Measurements from ENCODE around the gene SDHAF1.
"Not testable (repeated sequence)": the region's sequence is repeated elsewhere in the genome, so short reads cannot be mapped to it uniquely, and the experiment has no call there.

SDHAF1 gene

GRCh38 chr19:36028313-36029041, 33.5 kb downstream of the SDHAF1 start:
- no peaks in the 10 kb centered on the region for H3K9me3 ChIP-seq (ENCODE audit: insufficient read depth, low read depth, low read length)
- H3K27me3 ChIP-seq (ENCODE audit: insufficient read depth, low read length) = no peaks in the 10 kb centered on the region; the same call in 1 of the 2 replicates
- no peak overlapping the region for H3K4me3 ChIP-seq (ENCODE audit: low read length)
- H3K4me1 ChIP-seq (ENCODE audit: insufficient read depth, low read length) = no peaks in the 10 kb centered on the region
- no peak overlapping the region for H3K9ac ChIP-seq (ENCODE audit: low read depth, low read length)
- H3K36me3 ChIP-seq (ENCODE audit: insufficient read depth, low read depth, low read length) = peaks cover 14% of the 10 kb centered on the region
- no peak overlapping the region for H3K27ac ChIP-seq (ENCODE audit: low read length)

- Histone ChIP-seq H3K9ac (ENCODE audit: low read depth, low read length) (no peak overlapping the region), H3K27me3 (ENCODE audit: insufficient read depth, low read length) (peaks cover 5% of the 10 kb centered on the region; the same call in 1 of the 2 replicates), H3K36me3 (ENCODE audit: insufficient read depth, low read depth, low read length) (0 out of 2 replicates have a peak, but pooled peaks cover 4% of the 10 kb centered on the region), H3K4me1 (ENCODE audit: insufficient read depth, low read length) (no peaks in the 10 kb centered on the region), H3K9me3 (ENCODE audit: insufficient read depth, low read depth, low read length) (no peaks in the 10 kb centered on the region), H3K27ac (ENCODE audit: low read length) (no peak overlapping the region), H3K4me3 (ENCODE audit: low read length) (no peak overlapping the region)
Measured at GRCh38 chr19:36030264-36031148, 35.5 kb downstream of the SDHAF1 start.

- Histone ChIP-seq H3K4me3 (ENCODE audit: low read length) (no peak overlapping the region), H3K4me1 (ENCODE audit: insufficient read depth, low read length) (no peaks in the 10 kb centered on the region), H3K36me3 (ENCODE audit: insufficient read depth, low read depth, low read length) (0 out of 2 replicates have a peak, but pooled peaks cover 4% of the 10 kb centered on the region)
Measured at GRCh38 chr19:36031308-36031707, 36.3 kb downstream of the SDHAF1 start.

GRCh38 chr19:36032251-36033104, 37.5 kb downstream of the SDHAF1 start, which contains the start of gene CLIP3:
Gene CLIP3, minus strand, starts transcription at chr19:36032873. Its CDS starts 516 bp downstream, at chr19:36032357.
- H3K27me3 ChIP-seq (ENCODE audit: insufficient read depth, low read length) = peaks cover 5% of the 10 kb centered on the region; the same call in 1 of the 2 replicates
- H3K9me3 ChIP-seq (ENCODE audit: insufficient read depth, low read depth, low read length) = no peaks in the 10 kb centered on the region
- H3K27ac ChIP-seq (ENCODE audit: low read length) = no peak within 1 kb of the TSS
- H3K4me1 ChIP-seq (ENCODE audit: insufficient read depth, low read length) = no peaks in the 10 kb centered on the region
- peak within 1 kb of the TSS; percentile 69; the same call in 1 of the 2 replicates for H3K9ac ChIP-seq (ENCODE audit: low read depth, low read length)
- 0 out of 2 replicates have a peak, but pooled peaks cover under 1% of the 10 kb centered on the region for H3K36me3 ChIP-seq (ENCODE audit: insufficient read depth, low read depth, low read length)
- peak within 1 kb of the TSS; percentile 84 for H3K4me3 ChIP-seq (ENCODE audit: low read length)

More at GRCh38 chr19:36031308-36031707, 36.3 kb downstream of the SDHAF1 start:
- Histone ChIP-seq H3K27me3 (ENCODE audit: insufficient read depth, low read length) (peaks cover 5% of the 10 kb centered on the region; the same call in 1 of the 2 replicates), H3K9me3 (ENCODE audit: insufficient read depth, low read depth, low read length) (no peaks in the 10 kb centered on the region), H3K9ac (ENCODE audit: low read depth, low read length) (no peak overlapping the region), H3K27ac (ENCODE audit: low read length) (no peak overlapping the region)

GRCh38 chr19:36040495-36040894, 45.5 kb downstream of the SDHAF1 start:
- Histone ChIP-seq H3K4me3 (ENCODE audit: low read length) (no peak overlapping the region), H3K9ac (ENCODE audit: low read depth, low read length) (no peak overlapping the region)

GRCh38 chr19:36041092-36041491, 46.1 kb downstream of the SDHAF1 start:
- not testable (repeated sequence) for H3K9me3 ChIP-seq (ENCODE audit: insufficient read depth, low read depth, low read length); H3K27ac ChIP-seq (ENCODE audit: low read length); H3K36me3 ChIP-seq (ENCODE audit: insufficient read depth, low read depth, low read length); H3K4me1 ChIP-seq (ENCODE audit: insufficient read depth, low read length); H3K27me3 ChIP-seq (ENCODE audit: insufficient read depth, low read length); H3K9ac ChIP-seq (ENCODE audit: low read depth, low read length); H3K4me3 ChIP-seq (ENCODE audit: low read length)

More at GRCh38 chr19:36040495-36040894, 45.5 kb downstream of the SDHAF1 start:
- Histone ChIP-seq H3K4me1 (ENCODE audit: insufficient read depth, low read length) (peaks cover 2% of the 10 kb centered on the region; the same call in 1 of the 2 replicates), H3K9me3 (ENCODE audit: insufficient read depth, low read depth, low read length) (no peaks in the 10 kb centered on the region), H3K36me3 (ENCODE audit: insufficient read depth, low read depth, low read length) (peaks cover 3% of the 10 kb centered on the region; the same call in 1 of the 2 replicates), H3K27me3 (ENCODE audit: insufficient read depth, low read length) (no peaks in the 10 kb centered on the region), H3K27ac (ENCODE audit: low read length) (no peak overlapping the region)

- Histone ChIP-seq H3K27ac (ENCODE audit: low read length) (no peak overlapping the region), H3K36me3 (ENCODE audit: insufficient read depth, low read depth, low read length) (peaks cover 3% of the 10 kb centered on the region; the same call in 1 of the 2 replicates), H3K9ac (ENCODE audit: low read depth, low read length) (no peak overlapping the region), H3K27me3 (ENCODE audit: insufficient read depth, low read length) (no peaks in the 10 kb centered on the region), H3K4me1 (ENCODE audit: insufficient read depth, low read length) (peaks cover 2% of the 10 kb centered on the region; the same call in 1 of the 2 replicates), H3K9me3 (ENCODE audit: insufficient read depth, low read depth, low read length) (no peaks in the 10 kb centered on the region), H3K4me3 (ENCODE audit: low read length) (no peak overlapping the region)
Measured at GRCh38 chr19:36041831-36042230, 46.8 kb downstream of the SDHAF1 start.

- Histone ChIP-seq H3K4me1 (ENCODE audit: insufficient read depth, low read length) (peaks cover 2% of the 10 kb centered on the region; the same call in 1 of the 2 replicates), H3K27ac (ENCODE audit: low read length) (no peak overlapping the region), H3K27me3 (ENCODE audit: insufficient read depth, low read length) (no peaks in the 10 kb centered on the region), H3K36me3 (ENCODE audit: insufficient read depth, low read depth, low read length) (peaks cover 3% of the 10 kb centered on the region; the same call in 1 of the 2 replicates), H3K9ac (ENCODE audit: low read depth, low read length) (no peak overlapping the region), H3K4me3 (ENCODE audit: low read length) (no peak overlapping the region), H3K9me3 (ENCODE audit: insufficient read depth, low read depth, low read length) (no peaks in the 10 kb centered on the region)
Measured at GRCh38 chr19:36043952-36044351, 49.0 kb downstream of the SDHAF1 start.

Measured in iPS-20b (cell line).